HG02571 (cell line): Measurements from ENCODE around the gene ABCG8.
"Not testable (repeated sequence)": the region's sequence is repeated elsewhere in the genome, so short reads cannot be mapped to it uniquely, and the experiment has no call there.

ENCODE experiments used
- ATAC-seq: cut with Tn5 transposase; IDR thresholded peaks from one replicate; pipeline ENCODE4 v1.9.1; 2021; ENCODE audit warnings: mild to moderate bottlenecking, moderate library complexity; ENCODE audit not compliant: unreplicated experiment

The ABCG8 gene

GRCh38 chr2:43906448-43907109 lies 67.8 kb downstream of the ABCG8 start:
- ATAC-seq, result no peak

GRCh38 chr2:43911136-43911790 lies 72.5 kb downstream of the ABCG8 start:
- not testable (repeated sequence) for ATAC-seq

- ATAC-seq, result no peak
Observed at GRCh38 chr2:43924463-43924862, 85.7 kb downstream of the ABCG8 start.

- no peak for ATAC-seq
Observed at GRCh38 chr2:43925431-43925830, 86.7 kb downstream of the ABCG8 start.

- ATAC-seq, result no peak
Observed at GRCh38 chr2:43927442-43927841, 88.7 kb downstream of the ABCG8 start.

- ATAC-seq, result no peak
Observed at GRCh38 chr2:43931293-43931692, 92.5 kb downstream of the ABCG8 start.
